Sigmoid colon (tissue), 7 donors: Measurements from ENCODE around the gene SULT4A1. TPM values are rescaled to one million over a fixed set of nuclear protein-coding genes. Genes with fewer than 3 reads are reported as not detected.

Experiments used
- DNase-seq: peaks from one replicate; pipeline ENCODE4 v3.0.0-alpha.2; 2019
- H3K27ac ChIP-seq, 4 donors: fragments of 200-600 bp; sonication (generic); one replicate each; pipeline ENCODE4 v1.5.1; 2016 to 2019; ENCODE audit warnings: mild to moderate bottlenecking in 1 of 4
- H3K27me3 ChIP-seq, 3 donors: fragments of 200-600 bp; sonication (generic); one replicate each; pipeline ENCODE4 v1.5.1; 2019; ENCODE audit warnings: mild to moderate bottlenecking in 1 of 3
- H3K36me3 ChIP-seq, 4 donors: fragments of 200-600 bp; sonication (generic); one replicate each; pipeline ENCODE4 v1.5.1; 2016 to 2019
- H3K4me1 ChIP-seq, 4 donors: fragments of 200-600 bp; sonication (generic); one replicate each; pipeline ENCODE4 v1.5.1; 2017 to 2019
- H3K4me3 ChIP-seq, 4 donors: fragments of 200-600 bp; sonication (generic); one replicate each; pipeline ENCODE4 v1.5.1; 2017 to 2019; ENCODE audit warnings: mild to moderate bottlenecking in 2 of 4, moderate library complexity in 1 of 4
- H3K9me3 ChIP-seq, 4 donors: fragments of 200-600 bp in 3 of 4; sonication (generic) in 3 of 4; one replicate each; pipeline versions ENCODE4 v1.5.1 to v1.6.1; 2013 to 2019
- EP300 ChIP-seq, 4 donors: sonication (generic); formaldehyde crosslinking; IDR thresholded peaks; one replicate each; pipeline ENCODE4 v1.6.1; 2017; ENCODE audit warnings: antibody characterized with exemption in 4 of 4
- POLR2A ChIP-seq, 2 donors: fragments of 450-650 bp; IDR thresholded peaks; one replicate each; pipeline ENCODE4 v1.6.1; 2016; ENCODE audit warnings: antibody characterized with exemption in 2 of 2, mild to moderate bottlenecking in 2 of 2, moderate library complexity in 2 of 2
- POLR2AphosphoS5 ChIP-seq, 4 donors: sonication (generic); formaldehyde crosslinking; IDR thresholded peaks; one replicate each; pipeline ENCODE4 v1.6.1; 2017; ENCODE audit warnings: antibody characterized with exemption in 4 of 4
- WGBS, 2 donors: extraction: QIAGEN DNeasy Blood & Tissue Kit; methylation state at CpG; one replicate each; pipeline ENCODE4 v1.1.7; 2013; 5-methylcytosine and 5-hydroxymethylcytosine counted together
- intact Hi-C: fragments of 100-400 bp; cut with DNase I; formaldehyde crosslinking; loops from one replicate; pipeline ENCODE4 v1.15.1; 2023
- polyA plus RNA-seq, 3 donors: library from polyadenylated mRNA; stranded (reverse); fragments of 200-250 nt; gene quantifications; one replicate each; pipeline ENCODE4 v1.2.3, GENCODE V29; 2013
- total RNA-seq, 4 donors: library from RNA; depleted of rRNA; stranded (reverse); fragments of >200 nt; gene quantifications; one replicate each; pipeline ENCODE4 v1.1.0, GENCODE V29; 2016
- TF ChIP-seq, protein P1 (sequence below), 4 experiments: fragments of 450-650 bp in 3 of 4; fragments of 200-600 bp in 1 of 4; IDR thresholded peaks; one replicate each; pipeline ENCODE4 v1.5.1; 2016 to 2019; ENCODE audit warnings: antibody characterized with exemption in 4 of 4, mild to moderate bottlenecking in 3 of 4, moderate library complexity in 2 of 4
- donor health status: healthy with polysubstance abuse.
- donor health status: Bipolar disorder and iron deficiency.
- donor health status: healthy.

The SULT4A1 gene
- total and polyA plus RNA-seq, 7 donors, result 1.3 to 3.9 (median 2.2) TPM; not detected in 2

DNA sequence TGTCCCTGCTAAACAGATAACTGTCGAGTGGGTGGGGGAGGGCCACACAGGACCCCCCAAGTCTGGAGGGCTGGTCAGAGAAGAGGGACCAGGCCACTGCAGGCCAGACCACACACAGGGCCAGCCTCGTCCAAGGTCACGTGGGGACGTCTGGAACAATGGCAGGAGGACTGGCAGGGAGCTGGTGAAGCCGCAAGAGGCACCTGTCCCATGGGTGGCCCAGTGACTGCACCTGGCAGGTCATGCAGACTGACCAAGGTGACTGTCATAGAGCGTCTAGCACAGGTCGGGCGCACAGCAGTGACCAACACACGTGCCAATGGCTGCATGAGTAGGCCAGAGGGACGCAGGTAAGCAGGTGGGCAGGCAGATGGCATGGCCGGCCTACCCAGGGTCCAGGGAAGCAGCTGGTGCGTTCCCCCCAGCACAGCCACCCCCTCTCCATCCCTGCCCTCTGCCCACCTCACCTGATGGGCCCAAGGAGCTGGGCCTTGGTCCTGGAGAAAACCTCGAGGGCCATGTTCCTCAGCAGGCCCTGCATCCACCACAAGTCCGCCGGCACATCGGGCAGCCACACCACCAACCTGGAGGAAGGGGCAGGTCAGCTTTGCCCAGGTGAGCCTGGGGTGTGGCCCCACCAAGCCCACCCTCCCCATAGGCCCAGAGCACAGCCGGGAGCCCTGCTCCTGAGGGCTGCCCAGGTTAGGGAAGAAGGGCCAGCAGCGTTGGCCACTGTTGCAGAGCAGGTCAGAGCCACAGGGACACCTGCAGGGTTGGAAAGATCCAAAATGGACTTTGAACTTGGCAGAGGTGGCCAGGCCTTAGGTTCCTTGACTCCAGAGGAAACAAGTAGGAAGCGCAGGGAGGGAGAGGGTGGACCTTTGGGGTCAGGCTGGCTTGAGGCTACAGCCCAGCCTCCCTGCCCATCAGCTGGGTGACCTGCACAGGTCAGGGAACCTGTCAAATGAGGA lies 19.1 kb upstream of the SULT4A1 start:
- H3K36me3 ChIP-seq, result no peaks in the 10 kb centered on the region
- no peak overlapping the region for H3K4me3 ChIP-seq
- H3K4me1 ChIP-seq, result no peaks in the 10 kb centered on the region
- peaks cover 0 to 37% (median 15%) of the 10 kb centered on the region in 3 donors for H3K27me3 ChIP-seq
- TF ChIP-seq EP300 (IDR thresholded peaks at IDR 0.05) (no peak), POLR2AphosphoS5 (IDR thresholded peaks at IDR 0.05) (no peak), POLR2A (IDR thresholded peaks at IDR 0.05) (no peak)
- TF ChIP-seq, protein P1, sequence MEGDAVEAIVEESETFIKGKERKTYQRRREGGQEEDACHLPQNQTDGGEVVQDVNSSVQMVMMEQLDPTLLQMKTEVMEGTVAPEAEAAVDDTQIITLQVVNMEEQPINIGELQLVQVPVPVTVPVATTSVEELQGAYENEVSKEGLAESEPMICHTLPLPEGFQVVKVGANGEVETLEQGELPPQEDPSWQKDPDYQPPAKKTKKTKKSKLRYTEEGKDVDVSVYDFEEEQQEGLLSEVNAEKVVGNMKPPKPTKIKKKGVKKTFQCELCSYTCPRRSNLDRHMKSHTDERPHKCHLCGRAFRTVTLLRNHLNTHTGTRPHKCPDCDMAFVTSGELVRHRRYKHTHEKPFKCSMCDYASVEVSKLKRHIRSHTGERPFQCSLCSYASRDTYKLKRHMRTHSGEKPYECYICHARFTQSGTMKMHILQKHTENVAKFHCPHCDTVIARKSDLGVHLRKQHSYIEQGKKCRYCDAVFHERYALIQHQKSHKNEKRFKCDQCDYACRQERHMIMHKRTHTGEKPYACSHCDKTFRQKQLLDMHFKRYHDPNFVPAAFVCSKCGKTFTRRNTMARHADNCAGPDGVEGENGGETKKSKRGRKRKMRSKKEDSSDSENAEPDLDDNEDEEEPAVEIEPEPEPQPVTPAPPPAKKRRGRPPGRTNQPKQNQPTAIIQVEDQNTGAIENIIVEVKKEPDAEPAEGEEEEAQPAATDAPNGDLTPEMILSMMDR (IDR thresholded peaks at IDR 0.05), result no peak
- WGBS, 2 donors, result 79 to 86% methylated on average over 19 of the region's 19 CpGs
- peak; percentile 62 for DNase-seq
- intact Hi-C loops, result loop anchor here (5.0 kb wide), 1 partner anchor 494 kb away; no protein-coding TSS in a partner anchor
- H3K27ac ChIP-seq, result no peak overlapping the region
- H3K9me3 ChIP-seq, result no peaks in the 10 kb centered on the region

DNA sequence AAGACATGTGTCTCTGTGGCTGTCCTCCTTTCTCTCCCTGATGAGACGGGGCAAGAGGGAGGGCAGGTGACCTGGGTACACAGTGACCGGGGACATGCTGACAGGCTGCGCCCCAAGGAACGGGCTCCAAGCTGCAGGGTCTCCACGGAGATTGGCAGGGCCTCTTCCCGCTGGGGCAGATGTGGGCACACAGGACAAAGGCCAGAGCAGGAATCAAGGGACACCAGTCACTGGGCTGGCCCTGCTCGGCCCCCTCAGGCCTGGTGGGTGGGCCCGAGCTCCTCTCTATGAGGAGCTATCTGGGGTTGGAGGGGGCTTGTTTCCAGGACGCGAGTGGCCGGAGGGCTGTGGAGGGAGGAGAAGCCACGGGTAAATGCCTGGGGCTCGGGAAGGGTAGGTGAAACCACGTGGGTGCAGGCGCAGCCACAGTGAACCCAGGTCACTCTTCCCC lies 18.3 kb upstream of the SULT4A1 start:
- H3K9me3 ChIP-seq, result no peaks in the 10 kb centered on the region
- no peak overlapping the region for H3K27ac ChIP-seq
- H3K4me1 ChIP-seq, result no peaks in the 10 kb centered on the region
- DNase-seq, result peak; percentile 49
- intact Hi-C loops, result loop anchor here (5.0 kb wide), 1 partner anchor 493 kb away; no protein-coding TSS in a partner anchor
- H3K27me3 ChIP-seq, result peaks cover 0 to 37% (median 15%) of the 10 kb centered on the region in 3 donors
- H3K4me3 ChIP-seq, result no peak overlapping the region
- no peaks in the 10 kb centered on the region for H3K36me3 ChIP-seq
- TF ChIP-seq, protein P1 (IDR thresholded peaks at IDR 0.05), result no peak
- TF ChIP-seq POLR2AphosphoS5 (IDR thresholded peaks at IDR 0.05), result no peak
- no peak for TF ChIP-seq POLR2A (IDR thresholded peaks at IDR 0.05)
- no peak for TF ChIP-seq EP300 (IDR thresholded peaks at IDR 0.05)
- 84 to 86% methylated on average over 15 of the region's 15 CpGs for WGBS, 2 donors

DNA sequence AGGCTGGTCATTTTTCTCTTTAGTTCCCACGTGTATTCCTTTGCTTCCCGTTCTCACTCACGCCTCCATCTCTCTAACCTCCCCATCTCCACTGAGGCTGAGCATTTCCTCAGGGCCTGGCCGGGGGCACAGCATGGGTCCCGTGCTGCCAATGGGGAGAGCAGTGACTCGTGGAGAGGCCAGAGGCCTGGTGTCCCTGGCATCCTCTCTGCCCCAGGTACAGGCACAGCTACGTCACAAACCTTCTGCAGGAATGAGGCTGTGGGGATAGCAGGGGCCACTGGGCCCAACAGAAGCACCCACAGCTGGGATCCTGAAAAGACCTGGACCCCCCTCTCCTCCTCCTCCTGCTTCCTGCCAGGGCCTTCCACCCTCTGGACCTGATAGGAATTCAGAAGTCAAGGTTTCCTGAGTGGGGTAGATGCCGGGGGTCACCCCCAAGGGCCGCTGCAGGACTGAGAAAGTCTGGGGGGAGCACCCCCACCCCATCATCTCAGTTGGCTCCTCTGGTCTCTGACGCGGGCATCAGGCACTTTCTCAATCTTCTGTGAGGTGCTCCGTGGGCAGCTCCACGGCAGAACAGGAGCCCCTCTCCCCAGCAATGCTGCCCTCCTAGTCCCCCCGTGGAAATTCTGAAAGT lies 17.7 kb upstream of the SULT4A1 start:
- peaks cover 0 to 32% (median 12%) of the 10 kb centered on the region in 3 donors for H3K27me3 ChIP-seq
- 78 to 80% methylated on average over 14 of the region's 14 CpGs for WGBS, 2 donors
- no peaks in the 10 kb centered on the region for H3K36me3 ChIP-seq
- intact Hi-C loops, result loop anchor here (5.0 kb wide), 1 partner anchor 493 kb away; no protein-coding TSS in a partner anchor
- H3K27ac ChIP-seq, result no peak overlapping the region
- H3K4me1 ChIP-seq, result no peaks in the 10 kb centered on the region
- peak; percentile 35 for DNase-seq
- TF ChIP-seq, protein P1 (IDR thresholded peaks at IDR 0.05), result no peak
- TF ChIP-seq EP300 (IDR thresholded peaks at IDR 0.05) (no peak), POLR2A (IDR thresholded peaks at IDR 0.05) (no peak), POLR2AphosphoS5 (IDR thresholded peaks at IDR 0.05) (no peak)
- H3K4me3 ChIP-seq, result no peak overlapping the region
- H3K9me3 ChIP-seq, result no peaks in the 10 kb centered on the region

DNA sequence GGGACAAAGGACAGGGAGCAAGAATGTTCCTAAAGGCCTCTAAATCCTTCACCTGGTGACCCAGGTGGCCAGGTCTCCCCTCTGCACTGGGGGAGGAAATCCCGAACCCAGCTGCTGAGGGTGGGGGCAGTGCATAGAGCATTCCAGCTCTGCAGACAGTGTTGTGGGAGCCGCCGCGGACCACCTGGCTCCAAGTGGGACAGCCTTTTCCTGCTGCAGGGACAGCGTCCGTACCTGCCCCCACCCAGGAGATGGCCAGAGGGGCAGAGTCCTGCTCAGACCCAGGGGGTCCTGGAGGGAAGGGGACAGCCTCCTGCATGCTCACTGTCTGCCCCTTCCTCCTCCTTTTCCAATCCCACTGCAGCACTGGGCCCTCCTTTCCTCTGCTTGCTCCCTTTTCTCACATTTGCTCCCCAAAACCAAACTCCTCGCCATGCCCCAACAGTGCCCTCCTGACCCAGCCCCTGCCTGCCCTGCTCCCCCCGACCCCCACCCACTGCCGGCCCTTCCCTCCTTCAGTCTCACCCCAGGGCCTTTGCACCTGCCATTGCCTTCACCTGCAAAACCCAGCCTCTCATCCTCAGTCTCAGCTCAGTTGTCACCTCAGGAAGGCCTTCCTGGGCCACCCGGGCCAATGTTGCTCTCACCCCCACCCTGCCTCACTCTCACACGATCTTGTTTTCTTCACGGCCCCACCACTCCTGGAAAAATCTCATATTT lies 16.7 kb upstream of the SULT4A1 start:
- Histone ChIP-seq H3K27ac (no peak overlapping the region), H3K27me3 (peaks cover 0 to 41% (median 12%) of the 10 kb centered on the region in 3 donors), H3K9me3 (no peaks in the 10 kb centered on the region), H3K36me3 (no peaks in the 10 kb centered on the region), H3K4me1 (no peaks in the 10 kb centered on the region), H3K4me3 (no peak overlapping the region)
- WGBS, 2 donors, result 65 to 72% methylated on average over 12 of the region's 12 CpGs
- intact Hi-C loops, result no loop called here
- no peak for TF ChIP-seq POLR2AphosphoS5 (IDR thresholded peaks at IDR 0.05)
- DNase-seq, result peak; percentile 40
